Stimulated activated CD4-positive, alpha-beta T cell treated with anti-CD3 and anti-CD28 coated beads, Interleukin-15, amount 100 ng/mL, for 48 hours (primary cell): Measurements from ENCODE around the gene ERO1B.
A peak's percentile ranks its signal among the peaks of the same experiment; 100 is the strongest.
"Not testable (repeated sequence)": the region's sequence is repeated elsewhere in the genome, so short reads cannot be mapped to it uniquely, and the experiment has no call there.

Source experiments
- DNase-seq, 2 donors: peaks; one replicate each; pipeline ENCODE4 v3.0.0-alpha.2; 2020; ENCODE audit warnings: low read depth in 2 of 2

The ERO1B gene, protein sequence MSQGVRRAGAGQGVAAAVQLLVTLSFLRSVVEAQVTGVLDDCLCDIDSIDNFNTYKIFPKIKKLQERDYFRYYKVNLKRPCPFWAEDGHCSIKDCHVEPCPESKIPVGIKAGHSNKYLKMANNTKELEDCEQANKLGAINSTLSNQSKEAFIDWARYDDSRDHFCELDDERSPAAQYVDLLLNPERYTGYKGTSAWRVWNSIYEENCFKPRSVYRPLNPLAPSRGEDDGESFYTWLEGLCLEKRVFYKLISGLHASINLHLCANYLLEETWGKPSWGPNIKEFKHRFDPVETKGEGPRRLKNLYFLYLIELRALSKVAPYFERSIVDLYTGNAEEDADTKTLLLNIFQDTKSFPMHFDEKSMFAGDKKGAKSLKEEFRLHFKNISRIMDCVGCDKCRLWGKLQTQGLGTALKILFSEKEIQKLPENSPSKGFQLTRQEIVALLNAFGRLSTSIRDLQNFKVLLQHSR

GRCh38 chr1:236281654-236282424 is at the start of gene ERO1B:
Gene ERO1B (minus strand): TSS chr1:236281958. CDS start chr1:236281783, 175 bp downstream.
- peak; percentile 89 to 94 for DNase-seq

DNA sequence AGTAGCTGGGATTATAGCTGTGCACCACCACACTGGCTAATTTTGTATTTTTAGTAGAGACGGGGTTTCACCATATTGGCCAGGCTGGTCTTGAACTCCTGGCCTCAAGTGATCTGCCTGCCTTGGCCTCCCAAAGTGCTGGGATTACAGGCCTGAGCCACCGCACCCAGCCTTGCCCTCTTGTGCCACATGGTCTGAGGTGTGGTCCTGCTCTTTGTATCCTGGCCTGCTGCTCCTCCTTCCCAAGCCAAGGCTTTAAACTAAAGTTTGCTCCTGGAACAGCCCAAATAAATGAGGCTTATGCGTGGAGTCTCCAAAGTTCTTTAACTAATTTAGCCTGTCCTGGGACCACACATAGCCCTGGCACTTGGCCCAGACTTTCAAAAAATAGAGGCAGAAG is 49.7 kb upstream of the ERO1B start:
- DNase-seq, result not testable (repeated sequence)

GRCh38 chr1:236326432-236326831 is 44.7 kb upstream of the ERO1B start:
- no peak for DNase-seq

- DNase-seq, result no peak
Observed at GRCh38 chr1:236325567-236325966, 43.8 kb upstream of the ERO1B start.

GRCh38 chr1:236323819-236324411 is 42.2 kb upstream of the ERO1B start:
- no peak for DNase-seq

GRCh38 chr1:236322566-236323409 is 41.0 kb upstream of the ERO1B start:
- DNase-seq, result no peak

DNA sequence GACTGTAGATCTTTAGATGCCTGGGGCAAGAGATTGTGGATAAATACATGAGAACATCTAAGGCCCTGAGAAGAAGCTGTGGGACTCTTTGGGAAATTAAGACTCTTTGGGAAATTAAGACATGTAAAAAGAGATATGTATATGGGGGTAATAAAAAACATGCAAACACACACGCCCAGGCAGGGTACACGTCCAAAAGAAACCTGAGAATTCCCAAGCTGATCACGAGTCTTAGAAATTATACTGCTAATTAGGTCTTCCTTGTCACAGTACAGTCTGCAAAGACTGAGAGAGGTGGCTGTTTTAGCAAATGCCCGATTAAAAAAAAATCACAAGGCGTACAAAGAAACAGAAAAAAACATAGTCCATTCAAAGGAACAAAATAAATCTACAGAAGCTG is 39.3 kb upstream of the ERO1B start:
- DNase-seq, result no peak

GRCh38 chr1:236320671-236321070 is 38.9 kb upstream of the ERO1B start:
- DNase-seq, result no peak

DNA sequence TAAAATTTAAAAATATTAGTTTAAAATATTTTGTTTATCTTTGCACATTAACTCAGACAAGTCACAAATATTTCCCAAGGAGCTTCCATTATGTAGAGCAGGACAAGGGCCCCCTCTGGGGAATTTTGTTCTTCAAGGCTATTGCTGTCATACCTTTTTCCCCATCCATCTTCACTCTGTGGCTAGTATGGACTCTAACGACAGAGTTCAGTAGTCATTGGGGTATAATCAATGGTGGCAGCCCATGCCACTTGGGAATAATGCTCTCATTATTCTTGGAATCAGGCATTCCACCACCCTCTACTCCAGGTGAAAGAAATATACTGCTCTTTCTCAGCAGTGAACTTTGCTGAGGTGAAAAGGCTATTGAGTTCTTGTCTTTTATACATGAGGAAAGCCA is 38.5 kb upstream of the ERO1B start:
- no peak for DNase-seq

DNA sequence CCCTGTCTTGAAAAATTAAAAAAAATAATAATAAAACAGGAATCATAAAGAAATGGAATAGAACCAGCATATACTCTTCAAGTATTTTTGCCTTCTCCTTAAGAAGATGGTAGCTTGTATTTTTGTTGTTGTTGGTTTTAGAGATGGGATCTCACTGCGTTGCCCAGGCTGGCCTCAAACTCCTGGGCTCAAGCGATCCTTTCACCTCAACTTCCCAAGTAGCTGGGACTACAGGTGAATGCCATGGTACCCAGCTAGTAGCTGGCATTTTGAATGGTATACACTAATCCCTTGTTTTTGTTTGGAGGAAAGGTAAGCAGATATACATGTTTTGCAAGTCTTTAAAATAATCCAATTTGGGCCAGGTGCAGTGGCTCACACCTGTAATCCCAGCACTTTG is 34.7 kb upstream of the ERO1B start:
- no peak for DNase-seq

GRCh38 chr1:236315518-236315917 is 33.8 kb upstream of the ERO1B start:
- DNase-seq, result no peak

- DNase-seq, result no peak
Observed at GRCh38 chr1:236315092-236315491, 33.3 kb upstream of the ERO1B start.

GRCh38 chr1:236314050-236314449 is 32.3 kb upstream of the ERO1B start:
- not testable (repeated sequence) for DNase-seq

GRCh38 chr1:236313427-236313826 is 31.7 kb upstream of the ERO1B start:
- DNase-seq, result no peak

GRCh38 chr1:236311040-236311439 is 29.3 kb upstream of the ERO1B start:
- no peak for DNase-seq

GRCh38 chr1:236308827-236309226 is 27.1 kb upstream of the ERO1B start:
- no peak for DNase-seq

DNA sequence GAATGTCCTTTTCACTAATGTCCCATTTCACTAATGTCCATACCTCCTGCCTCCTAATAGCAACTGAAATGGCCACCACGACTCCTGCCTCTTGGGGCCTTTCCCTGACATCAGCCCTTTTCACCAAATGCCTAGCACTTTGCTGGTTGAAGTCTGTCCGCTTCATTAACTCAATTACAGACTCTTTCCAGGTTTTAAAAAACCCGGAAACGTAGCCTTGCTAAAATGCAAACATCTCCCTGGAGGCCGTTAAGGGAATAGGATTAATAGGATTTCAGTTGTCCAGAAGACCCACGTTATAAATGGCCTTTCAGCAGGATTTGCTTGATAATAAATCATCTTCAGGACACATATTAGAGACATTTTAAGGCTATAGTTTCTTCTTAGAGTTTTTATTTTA is 25.7 kb upstream of the ERO1B start:
- DNase-seq, result no peak

DNA sequence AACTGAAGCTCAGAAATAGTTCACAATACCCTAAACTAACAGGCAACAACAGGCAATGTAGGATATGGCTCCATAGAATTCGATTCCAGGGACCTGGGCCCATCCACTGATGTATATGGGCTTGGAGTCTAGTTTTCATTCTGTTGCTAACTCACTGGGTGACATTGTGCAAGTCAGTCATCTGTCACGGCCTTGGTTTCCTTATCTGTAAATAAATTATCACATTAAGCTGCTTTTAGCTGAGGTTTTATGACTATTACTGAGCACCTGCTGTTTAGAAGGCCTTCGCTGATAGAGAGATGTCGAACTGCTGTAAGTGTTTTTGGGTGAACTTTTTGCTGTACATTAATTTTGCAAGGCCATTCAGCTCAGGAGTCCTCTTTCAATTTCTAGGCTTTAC is 22.9 kb upstream of the ERO1B start:
- DNase-seq, result no peak

- DNase-seq, result no peak
Observed at GRCh38 chr1:236303675-236304074, 21.9 kb upstream of the ERO1B start.

DNA sequence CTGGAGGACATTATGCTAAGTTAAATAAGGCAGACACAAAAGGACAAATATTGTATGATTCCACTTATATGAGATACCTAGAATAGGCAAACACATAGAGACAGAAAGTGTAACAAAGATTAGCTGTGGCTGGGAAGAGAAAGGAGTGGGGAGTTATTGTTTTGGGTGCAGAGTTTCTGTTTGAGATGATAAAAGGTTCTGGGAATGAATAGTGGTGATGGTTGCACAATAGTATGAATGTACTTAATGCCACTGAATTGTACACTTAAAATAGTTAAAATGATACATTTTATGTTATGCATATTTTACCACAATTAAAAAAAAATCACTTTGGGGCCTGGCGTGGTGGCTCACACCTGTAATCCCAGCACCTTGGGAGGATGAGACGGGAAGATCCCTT is 21.2 kb upstream of the ERO1B start:
- no peak for DNase-seq

- no peak for DNase-seq
Observed at GRCh38 chr1:236301958-236302335, 20.2 kb upstream of the ERO1B start.
